HCT116 (cell line): ENCODE data around the gene TMEM135.

Source experiments
- CTCF ChIP-seq, 3 experiments: fragments of 200-600 bp in 1 of 3; sonication (generic) in 1 of 3; IDR thresholded peaks in 2 of 3; conservative IDR thresholded peaks in 1 of 3; 2 replicates each; pipeline ENCODE4 v1.5.1; 2012 to 2017; ENCODE audit warnings: low read depth in 2 of 3, low read length in 2 of 3, antibody characterized with exemption in 1 of 3, borderline replicate concordance in 1 of 3, control low read depth in 1 of 3, mild to moderate bottlenecking in 1 of 3, mixed read lengths in 1 of 3, mixed run types in 1 of 3, moderate library complexity in 1 of 3; ENCODE audit not compliant: insufficient read depth in 1 of 3
- MAX ChIP-seq: IDR thresholded peaks from 2 replicates; pipeline ENCODE4 v1.6.1; 2012
- POLR2A ChIP-seq: IDR thresholded peaks from 2 replicates; pipeline ENCODE4 v1.7.0; 2011; ENCODE audit warnings: borderline replicate concordance; ENCODE audit not compliant: insufficient read depth, insufficient read length; ENCODE audit errors: extremely low read depth
- ZBTB33 ChIP-seq: IDR thresholded peaks from 2 replicates; pipeline ENCODE4 v1.6.1; 2011; ENCODE audit warnings: mild to moderate bottlenecking, low read length, moderate library complexity; ENCODE audit not compliant: insufficient replicate concordance; ENCODE audit errors: extremely low read depth

- TF ChIP-seq POLR2A (no peak), CTCF (IDR thresholded peaks at IDR 0.05 in 2 of 3, conservative IDR thresholded peaks at IDR 0.05 in 1 of 3; ENCODE audit: borderline replicate concordance in 1 of 3, insufficient read depth in 1 of 3, low read depth in 2 of 3, low read length in 2 of 3) (no peak), ZBTB33 (no peak), MAX (no peak)
These were observed 672 bp downstream of the TMEM135 start for GRCh38 chr11:87038235-87038977.
